OCI-LY3 (cell line): ENCODE data around the gene ALPG.

ENCODE experiments used
- CTCF ChIP-seq: fragments of 200-600, 300-600 bp; sonication (generic); IDR thresholded peaks from 2 replicates; pipeline ENCODE4 v1.5.1; 2014; ENCODE audit warnings: antibody characterized with exemption, low read length, low read depth
- EZH2phosphoT487 ChIP-seq: fragments of 200-600 bp; shearing (Covaris generic); IDR thresholded peaks from 2 replicates; pipeline ENCODE4 v1.6.1; 2018; ENCODE audit warnings: antibody characterized with exemption, mixed run types, low read depth

- no peak for TF ChIP-seq CTCF
- no peak for TF ChIP-seq EZH2phosphoT487
Measured at GRCh38 chr2:232377841-232378734, 28.6 kb upstream of the ALPG start.
